H4 (cell line): ENCODE data around the gene BMPR1A. TPM values are rescaled to one million over a fixed set of nuclear protein-coding genes. Genes with fewer than 3 reads are reported as not detected.
A peak's percentile ranks its signal among the peaks of the same experiment; 100 is the strongest.
"Not testable (repeated sequence)": the region's sequence is repeated elsewhere in the genome, so short reads cannot be mapped to it uniquely, and the experiment has no call there.

Source experiments
- DNase-seq: peaks from one replicate; pipeline ENCODE4 v3.0.0-alpha.2; 2015; ENCODE audit warnings: low spot score
- total RNA-seq: library from RNA; depleted of rRNA; stranded (reverse); fragments of >200 nt; shearing (Covaris generic); gene quantifications from 2 replicates; pipeline ENCODE4 v1.2.3, GENCODE V29; 2014

Gene BMPR1A
- total RNA-seq, 1 experiment from 2014 or later: 29.3 TPM

- DNase-seq: no peak
Measured at GRCh38 chr10:86878983-86879713, 122.7 kb downstream of the BMPR1A start.

- no peak for DNase-seq
Measured at GRCh38 chr10:86880971-86881370, 124.6 kb downstream of the BMPR1A start.

DNA sequence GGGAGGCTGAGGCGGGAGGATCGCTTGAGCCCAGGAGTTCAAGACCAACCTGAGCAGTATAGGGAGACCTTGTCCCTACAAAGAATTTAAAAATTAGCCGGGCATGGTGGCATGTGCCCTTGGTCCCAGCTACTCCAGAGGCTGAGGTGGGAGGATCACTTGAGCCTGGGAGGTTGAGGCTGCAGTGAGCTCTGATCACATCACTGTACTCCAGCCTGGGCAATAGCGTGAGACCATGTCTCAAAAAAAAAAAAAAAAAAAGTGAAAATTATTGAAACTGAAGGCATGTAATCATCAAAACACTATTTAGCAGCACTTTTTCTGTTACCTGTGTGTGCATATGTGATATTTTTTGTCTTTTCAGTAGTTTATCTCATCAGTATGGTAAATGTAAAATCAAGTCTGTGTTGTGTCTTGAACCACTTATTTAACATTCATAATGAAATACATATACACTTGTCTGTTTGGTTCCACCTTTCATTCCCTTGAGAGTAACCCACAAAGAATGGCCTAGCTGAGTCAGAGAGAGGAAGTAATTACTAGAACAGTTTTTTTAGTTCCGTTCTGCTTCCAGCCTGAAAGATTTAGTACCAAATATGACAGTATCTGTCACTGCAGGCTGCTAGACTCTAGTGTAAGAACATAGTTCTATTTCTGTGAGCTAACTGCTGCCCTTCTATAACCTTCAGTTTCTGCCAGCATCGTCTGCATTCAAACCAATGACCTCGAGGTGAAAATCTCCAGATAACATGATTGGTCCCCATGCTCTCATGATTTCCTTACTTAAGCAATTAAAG, 132.4 kb downstream of the BMPR1A start:
- peak; percentile 25 for DNase-seq

DNA sequence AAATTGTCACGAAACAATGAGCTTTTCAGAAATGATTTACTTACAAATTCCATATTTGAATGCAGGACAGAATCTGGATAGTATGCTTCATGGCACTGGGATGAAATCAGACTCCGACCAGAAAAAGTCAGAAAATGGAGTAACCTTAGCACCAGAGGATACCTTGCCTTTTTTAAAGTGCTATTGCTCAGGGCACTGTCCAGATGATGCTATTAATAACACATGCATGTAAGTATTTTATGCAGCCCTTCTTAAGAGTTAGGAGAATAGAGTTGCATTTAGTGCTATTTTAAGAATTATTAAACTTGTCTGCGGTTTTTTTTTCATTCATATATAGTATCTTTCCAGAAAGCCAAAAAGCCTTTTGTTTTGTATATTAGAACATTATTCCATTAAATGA, 133.6 kb downstream of the BMPR1A start:
- no peak for DNase-seq

DNA sequence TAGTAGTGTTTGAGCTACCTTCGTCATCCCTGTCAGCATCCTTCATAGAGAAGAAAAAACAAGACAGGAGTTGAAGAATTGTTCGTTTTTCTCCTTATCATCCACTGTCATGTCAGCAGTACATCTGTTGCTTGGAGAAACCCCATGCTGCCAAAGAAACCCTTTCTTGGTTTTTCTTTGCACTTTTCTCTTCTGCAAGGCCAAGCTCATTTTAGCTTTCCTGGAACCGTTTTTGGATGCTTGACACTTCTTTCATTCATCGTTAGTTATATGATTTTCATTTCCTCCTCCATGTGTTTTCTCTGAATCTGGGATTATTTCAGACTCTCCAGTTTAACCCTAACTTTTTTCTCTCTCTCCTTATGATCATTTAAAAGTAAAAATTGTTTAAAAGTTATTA, 142.1 kb downstream of the BMPR1A start:
- no peak for DNase-seq

DNA sequence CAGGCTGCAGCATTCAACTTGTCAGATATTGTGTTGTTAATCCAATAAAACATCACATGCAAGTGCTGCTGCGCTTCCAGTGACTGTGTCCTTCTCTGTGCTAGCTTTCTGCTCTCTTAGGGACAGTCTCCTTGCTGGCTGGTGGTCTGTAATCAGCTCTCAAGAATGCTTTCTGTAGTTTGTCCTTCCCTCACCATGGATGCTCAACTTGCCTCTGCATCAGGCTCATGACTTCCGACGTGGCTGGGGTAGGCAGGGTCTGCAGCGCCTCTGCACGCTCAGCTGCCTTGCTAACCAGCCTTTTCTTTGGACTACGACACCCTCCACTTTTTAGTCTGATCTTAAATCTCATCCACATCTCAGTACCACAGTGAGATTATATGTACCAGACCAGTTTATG, 142.7 kb downstream of the BMPR1A start:
- no peak for DNase-seq

GRCh38 chr10:86899670-86900276, 143.4 kb downstream of the BMPR1A start:
- DNase-seq: peak; percentile 43

DNA sequence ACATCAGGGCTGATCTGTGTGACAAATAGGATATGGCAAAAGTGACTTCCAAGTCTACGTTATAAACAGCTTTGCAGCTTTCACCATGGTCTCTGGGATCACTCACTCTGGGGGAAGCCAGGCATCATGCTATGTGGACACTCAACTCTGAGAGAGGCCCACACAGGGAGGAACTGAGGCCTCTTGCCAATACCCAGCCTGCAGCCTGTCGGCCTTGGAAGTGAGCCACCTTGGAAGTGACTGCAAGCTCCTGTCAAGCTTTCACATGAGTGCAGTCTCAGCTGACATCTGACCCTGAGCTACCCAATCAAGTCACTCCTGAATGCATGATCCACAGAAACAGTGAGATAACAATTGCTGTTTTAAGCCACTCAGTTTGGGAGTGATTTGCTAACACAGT, 144.5 kb downstream of the BMPR1A start:
- no peak for DNase-seq

DNA sequence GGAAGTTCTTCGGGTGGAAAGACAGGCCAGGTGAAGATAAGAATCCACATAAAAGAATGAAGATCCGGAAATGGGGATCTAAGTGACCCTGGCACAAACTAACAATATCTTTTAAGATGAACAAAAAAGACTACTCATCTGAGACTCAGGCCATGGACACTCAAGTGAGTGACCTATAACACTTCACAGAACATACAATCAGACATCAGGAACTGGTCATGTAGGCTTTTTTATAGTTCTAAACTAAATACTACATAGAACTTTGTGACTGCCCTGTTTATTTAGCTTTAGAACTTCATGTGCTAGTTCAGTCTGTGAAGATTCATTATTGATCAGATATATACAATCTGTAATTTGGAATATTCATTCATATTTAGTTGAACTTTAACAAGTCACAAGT, 148.2 kb downstream of the BMPR1A start:
- DNase-seq: no peak

DNA sequence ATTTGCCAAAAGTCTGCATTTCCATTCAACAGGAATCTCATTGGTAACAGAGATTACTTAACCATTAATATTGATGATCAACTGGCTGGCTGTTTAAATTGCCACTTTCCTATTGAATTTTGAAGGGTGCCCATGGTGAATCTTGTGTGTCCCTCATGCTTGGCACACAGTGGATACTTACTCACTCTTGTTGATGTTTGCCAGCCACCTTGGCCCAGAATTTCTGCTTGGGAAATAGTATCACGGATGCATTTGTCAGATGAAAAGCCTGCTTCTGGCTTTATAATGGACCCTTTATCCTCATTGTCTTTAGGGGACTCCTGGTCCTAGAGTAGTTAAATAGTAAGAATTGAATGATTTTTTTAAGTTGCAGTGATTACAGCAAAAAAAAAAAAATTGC, 149.0 kb downstream of the BMPR1A start:
- DNase-seq: no peak

DNA sequence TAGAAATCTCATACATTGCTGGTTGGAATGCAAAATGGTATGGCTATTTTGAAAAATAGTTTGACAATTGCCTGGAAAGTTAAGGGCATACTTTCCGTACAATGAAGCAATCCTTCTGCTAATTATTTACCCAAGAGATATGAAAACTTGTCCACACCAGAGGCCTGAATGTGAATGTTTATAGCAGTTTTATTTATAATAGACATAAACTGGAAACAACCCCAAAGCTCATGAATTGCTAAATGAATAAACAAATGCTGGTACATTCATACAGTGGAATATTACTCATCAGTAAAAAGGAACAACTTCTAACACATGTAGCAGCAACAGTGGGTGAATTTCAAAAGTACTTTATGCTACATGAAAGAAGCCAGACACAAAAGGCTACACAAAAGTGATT, 158.3 kb downstream of the BMPR1A start:
- no peak for DNase-seq

DNA sequence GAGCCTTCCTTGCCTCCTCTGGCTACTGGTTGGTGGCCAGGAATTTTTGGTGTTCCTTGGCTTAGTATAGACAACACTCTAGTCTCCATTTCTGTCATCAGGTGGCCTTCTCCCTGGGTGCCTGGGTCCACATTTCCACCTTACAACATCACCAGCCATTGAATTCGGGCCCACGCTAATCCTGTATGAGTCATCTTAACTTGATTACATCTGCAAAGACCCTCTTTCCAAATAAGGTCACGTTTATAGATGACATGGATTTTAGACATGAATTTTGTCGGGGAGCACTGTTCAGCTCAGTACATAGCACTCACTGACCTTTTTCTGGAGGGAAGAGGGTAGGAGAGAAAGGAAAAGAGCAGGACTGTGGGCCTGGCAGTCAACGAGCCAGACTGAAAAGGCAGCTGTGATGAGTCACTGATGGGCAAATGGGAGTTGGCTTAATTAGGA, 161.6 kb downstream of the BMPR1A start:
- peak; percentile 20 for DNase-seq

GRCh38 chr10:86922553-86922961, 166.1 kb downstream of the BMPR1A start:
- DNase-seq: no peak

DNA sequence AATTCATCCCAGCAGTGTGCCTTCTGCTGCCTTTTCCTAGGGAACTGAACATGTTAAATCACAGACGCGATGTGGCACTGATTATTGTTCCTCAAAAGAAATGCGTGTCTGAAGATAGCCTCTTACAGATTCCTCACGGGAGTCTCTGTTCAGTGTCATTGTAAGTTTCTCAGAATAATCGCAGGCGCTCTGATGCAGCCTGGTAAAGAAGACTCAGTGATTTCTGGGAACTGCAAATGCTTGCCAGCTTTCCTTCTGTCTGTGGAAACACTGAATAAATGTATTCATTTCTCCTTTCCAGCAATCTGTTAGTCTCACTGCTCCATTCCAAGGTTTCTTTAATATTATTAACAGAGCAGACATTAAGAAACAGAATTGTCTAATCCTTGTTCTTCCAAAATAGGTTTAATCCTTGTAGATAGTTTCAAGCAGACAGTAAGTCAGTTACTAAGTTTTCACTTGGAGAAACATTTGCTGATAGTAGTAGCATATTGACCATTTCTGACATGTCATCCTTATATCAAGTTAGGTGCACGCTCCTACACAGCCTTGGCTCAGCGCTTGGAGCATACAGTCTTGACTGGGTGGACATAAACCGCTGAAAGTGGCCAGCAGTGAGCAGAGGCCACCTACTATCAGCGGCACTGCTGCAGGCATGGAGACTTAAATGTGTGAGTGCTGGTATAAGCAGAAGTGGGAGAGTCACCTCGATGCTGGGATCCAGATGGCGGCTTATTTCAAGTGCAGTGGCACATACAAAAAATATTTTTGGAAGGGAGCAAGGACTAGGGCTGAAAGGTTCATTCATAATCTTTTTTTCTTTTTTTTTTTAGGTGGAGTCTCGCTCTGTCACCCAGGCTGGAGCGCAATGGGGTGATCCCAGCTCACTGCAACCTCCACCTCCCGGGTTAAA, 173.3 kb downstream of the BMPR1A start:
- no peak for DNase-seq

GRCh38 chr10:86931872-86932271, 175.5 kb downstream of the BMPR1A start:
- no peak for DNase-seq

- DNase-seq: no peak
Measured at GRCh38 chr10:86932674-86933073, 176.3 kb downstream of the BMPR1A start.

GRCh38 chr10:86934162-86934711, 177.8 kb downstream of the BMPR1A start:
- DNase-seq: not testable (repeated sequence)

- no peak for DNase-seq
Measured at GRCh38 chr10:86936661-86937501, 180.5 kb downstream of the BMPR1A start.

- DNase-seq: no peak
Measured at GRCh38 chr10:86937502-86938154, 181.2 kb downstream of the BMPR1A start.

GRCh38 chr10:86938260-86938659, 181.8 kb downstream of the BMPR1A start:
- no peak for DNase-seq
